Glomerular visceral epithelial cell (primary cell): ENCODE results near the gene NFATC1.

Experiments used
- DNase-seq: peaks from one replicate; pipeline ENCODE4 v3.0.0-alpha.2; 2016; ENCODE audit errors: extremely low spot score

NFATC1 gene

GRCh38 chr18:79521416-79522205, 125.9 kb downstream of the NFATC1 start:
- no peak for DNase-seq

GRCh38 chr18:79522451-79523205, 126.9 kb downstream of the NFATC1 start:
- no peak for DNase-seq

- DNase-seq, result no peak
These were observed 127.5 kb downstream of the NFATC1 start for GRCh38 chr18:79523206-79523735.

- no peak for DNase-seq
These were observed 128.0 kb downstream of the NFATC1 start for GRCh38 chr18:79523736-79524180.

- DNase-seq, result no peak
These were observed 128.7 kb downstream of the NFATC1 start for GRCh38 chr18:79524181-79525078.

- no peak for DNase-seq
These were observed 130.1 kb downstream of the NFATC1 start for GRCh38 chr18:79525556-79526467.

GRCh38 chr18:79526468-79527460, 131.0 kb downstream of the NFATC1 start:
- DNase-seq, result no peak

GRCh38 chr18:79527656-79528315, 132.1 kb downstream of the NFATC1 start:
- no peak for DNase-seq

GRCh38 chr18:79528316-79528695, 132.6 kb downstream of the NFATC1 start:
- no peak for DNase-seq

- peak; percentile 75 for DNase-seq
These were observed 133.1 kb downstream of the NFATC1 start for GRCh38 chr18:79528846-79529245.

- no peak for DNase-seq
These were observed 133.6 kb downstream of the NFATC1 start for GRCh38 chr18:79529296-79529695.

GRCh38 chr18:79529991-79530390, 134.3 kb downstream of the NFATC1 start:
- no peak for DNase-seq

GRCh38 chr18:79530821-79531220, 135.1 kb downstream of the NFATC1 start:
- no peak for DNase-seq

- no peak for DNase-seq
These were observed 135.7 kb downstream of the NFATC1 start for GRCh38 chr18:79531386-79531785.

GRCh38 chr18:79531926-79532312, 136.2 kb downstream of the NFATC1 start:
- DNase-seq, result no peak

- no peak for DNase-seq
These were observed 136.7 kb downstream of the NFATC1 start for GRCh38 chr18:79532313-79533007.

GRCh38 chr18:79533146-79533545, 137.4 kb downstream of the NFATC1 start:
- DNase-seq, result no peak

- DNase-seq, result no peak
These were observed 137.9 kb downstream of the NFATC1 start for GRCh38 chr18:79533591-79533990.
